DMS 273 (cell line): ENCODE results near the gene ATG12.
A peak's percentile ranks its signal among the peaks of the same experiment; 100 is the strongest.
"Not testable (repeated sequence)": the region's sequence is repeated elsewhere in the genome, so short reads cannot be mapped to it uniquely, and the experiment has no call there.

ENCODE experiments used
- DNase-seq: peaks from one replicate; lab custom pipeline; 2025; ENCODE audit not compliant: unreplicated experiment; lab: John Stamatoyannopoulos, UW

The ATG12 gene

GRCh38 chr5:115809946-115810345 is 31.4 kb downstream of the ATG12 start:
- DNase-seq: no peak

- not testable (repeated sequence) for DNase-seq
Measured at GRCh38 chr5:115808066-115808465, 33.3 kb downstream of the ATG12 start.

GRCh38 chr5:115807654-115808052 is 33.7 kb downstream of the ATG12 start:
- DNase-seq: no peak

GRCh38 chr5:115806986-115807653 is 34.2 kb downstream of the ATG12 start:
- DNase-seq: no peak

- DNase-seq: no peak
Measured at GRCh38 chr5:115801984-115802383, 39.4 kb downstream of the ATG12 start.

GRCh38 chr5:115801152-115801551 is 40.2 kb downstream of the ATG12 start:
- no peak for DNase-seq

GRCh38 chr5:115800108-115800507 is 41.3 kb downstream of the ATG12 start:
- DNase-seq: no peak

- no peak for DNase-seq
Measured at GRCh38 chr5:115798252-115798651, 43.1 kb downstream of the ATG12 start.

GRCh38 chr5:115796656-115797055 is 44.7 kb downstream of the ATG12 start:
- peak; percentile 16 for DNase-seq

GRCh38 chr5:115795700-115796099 is 45.7 kb downstream of the ATG12 start:
- DNase-seq: no peak

- no peak for DNase-seq
Measured at GRCh38 chr5:115788440-115788839, 52.9 kb downstream of the ATG12 start.

GRCh38 chr5:115787426-115787825 is 53.9 kb downstream of the ATG12 start:
- peak; percentile 10 for DNase-seq

- DNase-seq: peak; percentile 20
Measured at GRCh38 chr5:115785381-115786065, 55.8 kb downstream of the ATG12 start.

- no peak for DNase-seq
Measured at GRCh38 chr5:115778417-115778816, 62.9 kb downstream of the ATG12 start.
